Sciatic nerve (tissue), 2 donors: ENCODE measurements around the gene LRP5. TPM values are rescaled to one million over a fixed set of nuclear protein-coding genes. Genes with fewer than 3 reads are reported as not detected.
A peak's percentile ranks its signal among the peaks of the same experiment; 100 is the strongest.

Experiments
- ATAC-seq: fragments of 200-7000 bp; cut with Tn5 transposase; one replicate; pipeline ENCODE4 v1.9.1; 2020; ENCODE audit warnings: mild to moderate bottlenecking, moderate library complexity
- DNase-seq: peaks from one replicate; pipeline ENCODE4 v3.0.0-alpha.2; 2020; ENCODE audit warnings: low spot score
- intact Hi-C: fragments of 100-400 bp; cut with DNase I; formaldehyde crosslinking; loops from one replicate; pipeline ENCODE4 v1.14.2; 2022
- total RNA-seq: library from RNA; stranded (reverse); fragmentation: NEBNext Ultra II Directional; extraction: Animal tissue kit (Norgen Biotek cat#: 25700); gene quantifications from one replicate; pipeline ENCODE4 v1.2.1, GENCODE V29; 2021
- donor health status: DM: no; HTN: no; CAD: no.
- donor health status: DM: no; HTN: no; CAD: no.

LRP5 gene
- total RNA-seq, 1 donor from 2014 or later: 55.2 TPM

DNA sequence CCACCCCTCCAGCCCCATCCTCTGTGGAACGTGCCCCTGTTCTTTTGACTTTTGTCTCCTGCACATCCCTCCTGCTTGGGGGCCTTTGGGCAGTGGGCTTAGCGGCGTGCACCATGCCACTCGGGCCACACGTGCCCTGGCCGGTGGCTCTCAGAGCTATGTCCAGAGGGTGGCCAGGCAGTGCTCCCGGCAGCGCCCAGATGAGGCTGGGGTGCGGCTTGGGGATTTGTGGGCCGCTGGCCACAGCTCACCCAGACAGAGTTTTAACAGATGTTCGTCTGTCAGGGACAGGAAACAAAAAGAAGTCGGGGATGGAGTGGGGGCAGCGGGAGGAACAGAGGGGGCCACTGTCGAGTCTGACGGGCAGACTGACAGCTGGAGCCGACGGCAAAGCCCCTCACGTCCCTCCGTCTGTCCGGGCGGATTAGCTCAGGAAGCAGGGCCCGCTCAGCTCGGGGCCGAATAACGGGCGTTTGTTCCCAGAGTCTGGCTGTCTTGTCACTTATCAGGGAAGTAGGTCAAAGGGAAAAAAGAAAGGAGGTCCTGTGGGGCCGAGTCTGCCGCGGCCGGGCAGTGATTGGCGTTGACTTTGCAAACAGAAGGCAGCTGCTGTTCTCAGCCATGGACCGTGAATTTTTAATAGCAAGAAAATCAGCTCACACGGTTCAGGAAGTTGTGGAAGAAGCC lies 61.6 kb downstream of the LRP5 start:
- DNase-seq (no peak), ATAC-seq (peak; percentile 63)
- intact Hi-C loops: loop anchor here (5.0 kb wide), 1 partner anchor 62 kb away; the partner anchor contains the start of gene LRP5

DNA sequence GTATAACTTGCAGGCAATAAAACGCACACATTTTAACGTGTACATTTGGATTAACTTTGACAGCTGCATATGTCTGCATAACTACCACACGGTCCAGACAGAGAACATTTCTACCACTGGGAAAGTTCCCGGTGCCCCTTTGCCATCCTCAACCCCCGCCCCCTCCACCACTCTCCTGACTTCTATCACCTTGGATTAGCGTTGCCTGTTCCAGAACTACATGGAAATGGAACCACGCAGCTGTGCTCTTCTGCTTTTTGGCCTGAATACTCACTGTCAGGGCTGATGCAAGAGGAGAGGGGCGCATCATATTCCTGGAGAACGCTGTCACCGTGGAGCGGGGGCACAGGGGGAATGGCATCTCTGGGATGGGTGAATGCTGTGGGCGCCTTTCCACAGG lies 62.1 kb downstream of the LRP5 start:
- ATAC-seq: no peak
- DNase-seq: no peak
- intact Hi-C loops: loop anchor here (5.0 kb wide), 1 partner anchor 62 kb away; the partner anchor contains the start of gene LRP5

DNA sequence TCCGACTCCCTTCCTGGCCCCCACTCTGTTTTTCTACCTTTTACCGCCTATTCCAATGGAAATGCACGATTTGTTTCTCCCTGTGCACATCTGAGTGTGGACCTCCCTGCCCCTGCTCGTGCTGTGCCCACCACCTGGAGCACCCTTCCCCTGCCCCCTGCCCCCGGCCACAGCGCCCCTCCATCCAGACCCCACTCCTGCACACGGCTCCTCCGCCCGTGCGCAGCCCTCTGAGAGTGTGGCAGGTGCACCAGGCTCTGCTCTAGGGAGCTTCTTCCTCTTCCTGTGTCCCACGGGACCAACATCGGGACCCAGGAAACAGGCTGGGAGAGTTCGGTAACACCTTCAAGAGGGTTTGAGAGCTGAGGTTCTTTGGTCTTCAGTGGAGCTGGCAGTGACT lies 62.9 kb downstream of the LRP5 start:
- ATAC-seq: no peak
- no peak for DNase-seq
- intact Hi-C loops: no loop called here

DNA sequence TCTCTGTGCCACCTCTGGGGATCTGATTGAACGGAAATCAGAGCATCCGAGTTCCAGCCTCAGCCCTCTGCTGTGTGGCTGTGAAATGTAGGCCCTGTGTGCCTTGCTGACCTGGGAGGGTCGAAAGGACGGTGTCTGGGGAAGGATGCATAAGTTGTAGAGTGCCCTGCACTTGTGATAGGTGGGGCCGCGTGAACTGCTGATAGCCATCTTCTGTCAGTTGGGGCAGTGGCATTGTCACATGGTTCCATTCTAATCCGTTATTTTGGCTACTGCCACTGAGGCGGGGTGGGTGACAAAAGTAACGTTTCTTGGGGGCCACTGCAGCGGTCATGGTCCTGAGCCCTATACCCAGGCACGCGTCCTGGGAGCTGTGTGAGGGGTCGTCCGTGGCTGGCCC lies 63.4 kb downstream of the LRP5 start:
- ATAC-seq (no peak), DNase-seq (no peak)
- intact Hi-C loops: no loop called here

DNA sequence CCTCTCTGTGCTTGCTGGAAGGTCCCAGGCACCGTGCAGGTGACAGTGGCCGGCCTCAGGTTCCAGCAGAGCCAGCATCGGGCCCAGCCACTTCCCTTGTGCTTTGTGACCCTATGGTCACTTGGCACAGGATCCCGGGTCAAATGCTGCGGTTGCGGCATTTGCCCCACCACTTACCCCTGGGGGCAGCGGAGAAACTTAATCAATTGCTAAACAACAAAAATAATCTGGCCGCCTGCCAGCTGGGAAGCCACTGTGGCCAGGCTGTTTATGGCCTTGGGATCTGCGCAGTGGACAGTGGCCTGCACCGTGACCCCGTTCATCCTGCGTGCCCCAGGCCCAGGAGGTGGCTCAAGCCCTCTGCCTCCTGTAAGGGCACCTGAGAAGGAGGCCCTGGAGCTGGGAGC lies 65.0 kb downstream of the LRP5 start:
- no peak for ATAC-seq
- no peak for DNase-seq
- intact Hi-C loops: no loop called here

DNA sequence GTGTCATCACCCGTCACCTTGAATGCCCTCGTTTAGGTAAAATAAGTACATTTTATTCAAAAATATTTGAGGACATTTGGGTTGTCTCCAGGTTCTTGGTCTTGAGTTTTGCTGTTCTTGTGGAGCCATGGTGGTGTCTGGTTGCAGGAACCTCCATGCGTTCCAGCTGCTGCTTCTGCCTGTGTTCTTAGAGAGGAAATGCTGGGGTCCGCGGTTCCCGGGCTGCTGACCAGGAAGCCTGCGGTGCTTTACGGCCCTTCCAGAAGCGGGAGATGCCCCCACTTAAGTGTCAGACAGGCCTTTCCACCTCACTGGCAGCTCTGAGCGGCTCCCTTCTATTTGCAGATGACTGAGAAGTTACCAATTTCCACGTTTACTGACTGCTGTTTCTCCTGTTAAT lies 66.8 kb downstream of the LRP5 start:
- ATAC-seq: no peak
- no peak for DNase-seq
- intact Hi-C loops: no loop called here

DNA sequence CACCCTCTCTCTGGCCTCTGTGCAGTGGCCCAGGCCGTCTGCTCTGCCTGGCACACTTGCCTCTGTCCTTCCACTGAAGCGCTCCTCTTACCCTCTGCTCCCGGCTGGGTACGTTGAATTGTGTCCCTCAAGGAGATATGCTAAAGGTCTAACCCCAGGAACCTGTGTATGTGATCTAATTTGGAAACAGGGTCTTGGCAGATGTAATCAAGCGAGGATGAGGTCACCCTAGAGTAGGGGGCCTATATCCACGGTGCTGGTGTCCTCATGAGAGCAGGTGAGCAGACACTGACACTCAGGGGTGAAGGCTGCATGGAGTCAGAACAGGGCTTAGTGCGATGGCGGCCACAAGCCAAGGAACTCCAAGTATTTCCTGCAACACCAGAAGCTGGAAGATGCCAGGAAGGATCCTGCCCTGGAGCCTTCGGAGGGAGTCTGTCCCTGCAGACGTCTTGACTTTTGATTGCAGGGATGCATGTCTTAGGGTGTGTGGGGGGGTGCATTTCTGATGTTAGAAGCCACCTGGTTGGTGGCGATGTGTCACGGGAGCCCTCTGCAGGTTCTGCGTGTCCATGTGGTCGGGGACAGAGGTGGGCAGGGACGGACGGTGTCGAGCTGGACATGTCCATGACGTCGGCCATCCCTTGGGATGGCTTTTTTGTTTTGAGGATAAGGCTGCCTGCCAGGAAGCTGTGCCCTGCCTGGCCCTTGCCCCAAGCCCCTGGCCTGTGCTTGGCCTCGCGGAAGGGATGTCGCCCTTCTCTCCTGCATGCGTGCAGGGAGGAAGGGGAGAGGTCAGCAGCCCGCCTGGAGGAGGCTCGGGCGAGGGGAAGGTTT lies 68.6 kb downstream of the LRP5 start:
- intact Hi-C loops: loop anchor here (10.0 kb wide), 1 partner anchor 116 kb away; no protein-coding TSS in a partner anchor
- peak; percentile 63 for ATAC-seq
- DNase-seq: no peak

DNA sequence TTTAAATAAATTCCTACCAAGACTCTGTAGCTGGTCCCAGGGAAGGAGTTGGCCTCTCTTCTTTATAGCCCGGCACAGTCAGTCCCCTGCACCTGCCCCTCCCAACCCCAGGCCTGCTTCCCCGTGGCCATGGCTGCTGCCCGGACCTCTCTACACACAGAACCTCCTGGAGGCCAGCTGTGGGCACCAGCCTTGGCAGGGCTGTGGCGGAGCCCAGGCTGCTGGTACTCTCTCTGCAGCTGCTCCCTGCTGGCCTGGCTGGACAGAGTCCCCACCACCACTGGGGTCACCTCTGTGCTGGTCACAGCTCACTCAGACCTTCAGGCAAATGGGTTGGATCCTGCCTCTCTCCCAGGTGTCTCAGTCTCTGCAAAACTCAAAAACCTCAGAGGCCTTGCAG lies 69.3 kb downstream of the LRP5 start:
- DNase-seq (no peak), ATAC-seq (peak; percentile 24)
- intact Hi-C loops: loop anchor here (10.0 kb wide), 1 partner anchor 117 kb away; no protein-coding TSS in a partner anchor

DNA sequence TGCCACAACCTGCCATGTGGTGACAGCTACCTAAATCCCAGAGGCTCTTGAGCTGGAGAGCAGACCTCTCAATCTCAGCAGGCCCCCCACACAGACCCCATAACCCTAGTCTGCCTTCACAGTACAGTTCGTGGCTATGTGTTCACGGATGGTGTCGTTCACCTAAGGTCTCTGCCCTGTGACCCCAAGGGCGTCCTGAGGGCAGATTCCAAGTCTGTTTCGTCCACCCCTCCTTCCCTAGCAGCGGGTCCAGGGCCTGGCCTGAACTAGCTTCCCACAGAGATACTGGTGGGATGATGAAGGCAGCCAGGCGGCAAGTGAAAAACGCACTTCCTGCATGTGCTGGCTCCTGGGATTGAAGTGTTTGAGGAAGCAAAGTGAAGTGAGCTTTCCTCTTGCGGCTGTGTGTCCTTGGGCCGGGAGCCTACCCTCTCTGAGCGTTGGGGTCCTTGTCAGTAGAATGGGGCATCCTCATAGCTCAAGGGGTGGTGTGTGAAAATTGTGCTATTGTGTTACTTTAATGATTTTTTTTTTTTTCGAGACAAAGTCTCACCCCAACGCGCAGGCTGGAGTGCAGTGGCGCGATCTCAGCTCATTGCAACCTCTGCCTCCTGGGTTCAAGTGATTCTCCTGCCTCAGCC lies 70.1 kb downstream of the LRP5 start:
- no peak for DNase-seq
- intact Hi-C loops: loop anchor here (10.0 kb wide), 1 partner anchor 118 kb away; no protein-coding TSS in a partner anchor
- ATAC-seq: no peak

DNA sequence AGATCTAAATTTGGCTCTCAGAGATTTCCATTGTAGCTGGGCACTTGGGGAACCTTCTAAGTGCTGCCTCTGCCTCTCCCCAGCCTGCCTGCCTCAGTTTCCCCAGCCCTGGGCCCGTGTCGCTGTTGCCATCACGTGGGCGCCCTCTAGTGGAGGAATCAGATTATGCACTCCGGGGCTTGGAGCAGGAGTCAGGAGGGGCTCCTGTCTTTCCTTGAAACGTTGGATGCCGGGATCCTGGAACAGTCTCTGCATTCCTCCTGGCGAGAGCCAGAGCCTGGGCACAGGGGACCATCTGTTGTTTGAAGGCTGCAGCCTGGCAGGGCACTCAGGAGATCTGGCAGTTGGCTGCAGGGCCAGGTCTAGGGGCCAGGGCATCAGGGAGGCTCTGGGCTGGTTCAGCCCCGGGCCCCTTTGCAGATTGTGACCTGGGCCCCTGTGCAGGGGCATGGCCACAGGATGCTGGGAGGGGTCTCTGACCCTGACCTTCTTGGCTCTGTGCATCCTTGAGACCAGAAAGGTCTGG lies 71.6 kb downstream of the LRP5 start:
- ATAC-seq (peak; percentile 21), DNase-seq (peak; percentile 87)
- intact Hi-C loops: loop anchor here (10.0 kb wide), 1 partner anchor 119 kb away; no protein-coding TSS in a partner anchor

DNA sequence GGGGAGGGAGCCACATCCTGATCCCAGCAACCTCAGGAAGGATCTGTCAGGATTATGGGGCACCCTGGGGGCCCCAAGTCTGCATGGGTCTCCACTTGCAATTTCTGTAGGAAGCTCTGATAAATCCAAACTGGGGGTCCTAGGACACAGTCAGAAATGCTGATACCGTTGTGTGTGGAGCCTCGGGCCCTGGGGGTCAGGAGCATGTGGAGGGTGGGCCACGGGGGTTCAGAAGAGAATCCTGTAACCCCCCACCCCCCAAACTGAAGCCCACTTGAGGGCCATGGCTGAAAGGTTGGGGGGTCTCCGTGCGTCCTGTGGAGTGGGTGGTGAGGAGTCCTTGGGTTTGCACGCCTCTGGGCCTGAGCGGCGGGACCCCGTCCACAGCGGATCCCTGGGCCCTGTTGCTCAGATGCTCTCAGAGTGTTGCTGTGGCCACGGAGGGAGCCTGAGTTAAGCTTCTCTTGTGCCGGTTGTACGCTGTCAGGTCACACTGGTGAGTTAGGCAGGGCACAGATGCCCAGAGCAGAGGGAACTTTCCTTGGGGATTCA lies 72.2 kb downstream of the LRP5 start:
- DNase-seq (no peak), ATAC-seq (no peak)
- intact Hi-C loops: loop anchor here (10.0 kb wide), 1 partner anchor 120 kb away; no protein-coding TSS in a partner anchor

DNA sequence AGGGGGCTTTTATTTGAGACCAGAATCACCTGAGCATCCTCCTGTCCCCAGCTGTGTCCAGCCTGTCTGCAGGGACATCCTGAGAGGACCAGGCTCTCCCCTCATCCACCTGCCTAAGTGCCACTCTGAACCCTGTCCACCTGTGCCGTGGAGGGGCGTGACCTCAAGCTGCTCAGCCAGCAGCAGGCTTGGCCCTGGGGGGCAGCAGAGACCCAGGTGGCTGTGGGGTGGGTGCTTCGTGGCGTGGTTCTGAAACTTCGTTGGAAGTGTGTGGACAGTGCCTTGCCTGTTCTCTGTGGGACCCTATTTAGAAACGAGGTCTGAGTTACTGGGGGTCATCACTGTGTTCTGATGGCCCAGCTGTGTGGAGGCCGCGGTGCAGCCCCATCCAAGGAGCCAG lies 72.7 kb downstream of the LRP5 start:
- ATAC-seq (no peak), DNase-seq (no peak)
- intact Hi-C loops: loop anchor here (10.0 kb wide), 1 partner anchor 120 kb away; no protein-coding TSS in a partner anchor

DNA sequence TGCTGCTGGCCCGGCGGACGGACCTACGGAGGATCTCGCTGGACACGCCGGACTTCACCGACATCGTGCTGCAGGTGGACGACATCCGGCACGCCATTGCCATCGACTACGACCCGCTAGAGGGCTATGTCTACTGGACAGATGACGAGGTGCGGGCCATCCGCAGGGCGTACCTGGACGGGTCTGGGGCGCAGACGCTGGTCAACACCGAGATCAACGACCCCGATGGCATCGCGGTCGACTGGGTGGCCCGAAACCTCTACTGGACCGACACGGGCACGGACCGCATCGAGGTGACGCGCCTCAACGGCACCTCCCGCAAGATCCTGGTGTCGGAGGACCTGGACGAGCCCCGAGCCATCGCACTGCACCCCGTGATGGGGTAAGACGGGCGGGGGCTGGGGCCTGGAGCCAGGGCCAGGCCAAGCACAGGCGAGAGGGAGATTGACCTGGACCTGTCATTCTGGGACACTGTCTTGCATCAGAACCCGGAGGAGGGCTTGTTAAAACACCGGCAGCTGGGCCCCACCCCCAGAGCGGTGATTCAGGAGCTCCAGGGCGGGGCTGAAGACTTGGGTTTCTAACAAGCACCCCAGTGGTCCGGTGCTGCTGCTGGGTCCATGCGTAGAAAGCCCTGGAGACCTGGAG lies 74.1 kb downstream of the LRP5 start:
- no peak for ATAC-seq
- DNase-seq: no peak
- intact Hi-C loops: loop anchor here (10.0 kb wide), 1 partner anchor 122 kb away; no protein-coding TSS in a partner anchor

DNA sequence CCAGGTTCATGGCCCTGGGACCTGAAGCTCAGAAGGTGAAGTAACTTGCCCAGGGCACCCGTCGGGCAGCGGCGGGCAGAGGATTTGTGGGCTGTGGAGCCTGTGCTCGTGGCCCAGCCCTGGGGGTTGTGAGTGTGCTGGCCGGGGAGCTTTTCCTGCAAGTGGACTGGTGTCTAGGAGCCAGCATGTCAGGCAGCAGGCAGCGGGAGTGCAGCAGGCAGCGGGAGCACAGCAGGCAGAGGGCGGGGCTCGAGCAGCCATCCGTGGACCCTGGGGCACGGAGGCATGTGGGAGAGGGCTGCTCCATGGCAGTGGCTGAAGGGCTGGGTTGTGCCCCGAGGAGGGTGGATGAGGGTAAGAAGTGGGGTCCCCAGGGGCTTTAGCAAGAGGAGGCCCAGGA lies 75.4 kb downstream of the LRP5 start:
- ATAC-seq (no peak), DNase-seq (no peak)
- intact Hi-C loops: loop anchor here (10.0 kb wide), 1 partner anchor 123 kb away; no protein-coding TSS in a partner anchor

DNA sequence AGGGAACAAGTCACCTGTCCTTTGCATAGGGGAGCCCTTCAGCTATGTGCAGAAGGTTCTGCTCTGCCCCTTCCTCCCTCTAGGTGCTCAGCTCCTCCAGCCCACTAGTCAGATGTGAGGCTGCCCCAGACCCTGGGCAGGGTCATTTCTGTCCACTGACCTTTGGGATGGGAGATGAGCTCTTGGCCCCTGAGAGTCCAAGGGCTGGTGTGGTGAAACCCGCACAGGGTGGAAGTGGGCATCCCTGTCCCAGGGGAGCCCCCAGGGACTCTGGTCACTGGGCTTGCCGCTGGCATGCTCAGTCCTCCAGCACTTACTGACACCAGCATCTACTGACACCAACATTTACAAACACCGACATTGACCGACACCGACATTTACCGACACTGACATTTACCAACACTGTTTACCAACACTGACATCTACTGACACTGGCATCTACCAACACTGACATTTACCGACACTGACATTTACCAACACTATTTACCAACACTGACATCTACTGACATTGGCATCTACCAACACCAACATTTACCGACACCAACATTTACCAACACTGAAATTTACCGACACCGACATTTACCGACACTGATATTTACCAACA lies 76.3 kb downstream of the LRP5 start:
- DNase-seq (no peak), ATAC-seq (no peak)
- intact Hi-C loops: loop anchor here (10.0 kb wide), 1 partner anchor 124 kb away; no protein-coding TSS in a partner anchor

DNA sequence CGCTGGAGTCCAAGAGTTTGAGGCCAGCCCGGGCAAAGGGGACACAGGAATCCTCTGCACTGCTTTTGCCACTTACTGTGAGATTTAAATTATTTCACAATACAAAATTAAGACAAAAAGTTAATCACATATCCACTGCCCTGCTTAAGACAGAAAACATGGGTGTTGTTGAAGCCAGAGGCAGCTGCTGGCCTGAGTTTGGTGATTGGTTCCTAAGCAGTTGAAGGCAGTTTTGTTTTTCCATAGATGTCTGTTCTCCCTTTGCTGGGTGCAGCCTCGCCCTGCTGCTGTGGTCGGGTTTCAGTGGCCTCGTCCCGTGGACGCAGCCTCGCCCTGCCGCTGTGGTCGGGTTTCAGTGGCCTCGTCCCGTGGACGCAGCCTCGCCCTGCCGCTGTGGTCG lies 77.9 kb downstream of the LRP5 start:
- ATAC-seq (no peak), DNase-seq (no peak)
- intact Hi-C loops: no loop called here

DNA sequence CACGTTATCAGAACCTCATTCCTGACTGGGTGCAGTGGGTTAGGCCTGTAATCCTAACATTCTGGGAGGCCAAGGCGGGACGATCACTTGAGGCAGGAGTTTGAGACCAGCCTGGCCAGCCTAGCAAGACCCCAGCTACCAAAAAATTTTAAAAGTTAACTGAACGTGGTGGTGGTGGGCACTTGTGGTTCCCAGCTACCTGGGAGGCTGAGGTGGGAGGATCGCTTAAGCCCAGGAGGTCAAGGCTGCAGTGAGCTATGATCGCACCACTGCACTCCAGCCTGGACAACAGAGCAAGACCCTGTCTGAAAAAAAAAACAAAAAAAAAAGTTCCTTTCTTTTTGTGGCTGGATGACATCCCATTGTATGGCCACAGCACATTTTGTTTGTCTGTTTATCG lies 80.4 kb downstream of the LRP5 start:
- intact Hi-C loops: no loop called here
- DNase-seq (no peak), ATAC-seq (no peak)

DNA sequence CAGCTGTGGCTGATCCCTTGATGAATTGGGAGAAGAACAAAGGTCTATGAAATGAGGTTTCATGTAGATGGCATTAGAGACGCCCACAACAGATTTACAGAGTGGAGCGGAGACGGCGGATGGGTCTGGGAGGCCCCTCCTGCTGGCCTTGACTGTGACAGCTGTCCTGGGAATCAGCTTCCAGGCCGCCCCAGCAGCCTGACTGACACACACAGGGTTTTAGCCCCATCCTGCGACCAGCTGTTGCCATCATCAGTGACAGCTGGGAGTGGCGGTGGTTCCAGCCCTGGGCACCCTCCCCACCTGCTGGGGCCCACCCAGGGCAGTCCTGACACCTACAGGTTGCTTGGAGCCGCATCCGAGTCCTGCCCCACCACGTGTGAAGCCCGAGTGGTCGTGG lies 84.1 kb downstream of the LRP5 start:
- no peak for ATAC-seq
- DNase-seq: no peak
- intact Hi-C loops: no loop called here
